Measurements from ENCODE around the gene RXFP1.

The RXFP1 gene

DNA sequence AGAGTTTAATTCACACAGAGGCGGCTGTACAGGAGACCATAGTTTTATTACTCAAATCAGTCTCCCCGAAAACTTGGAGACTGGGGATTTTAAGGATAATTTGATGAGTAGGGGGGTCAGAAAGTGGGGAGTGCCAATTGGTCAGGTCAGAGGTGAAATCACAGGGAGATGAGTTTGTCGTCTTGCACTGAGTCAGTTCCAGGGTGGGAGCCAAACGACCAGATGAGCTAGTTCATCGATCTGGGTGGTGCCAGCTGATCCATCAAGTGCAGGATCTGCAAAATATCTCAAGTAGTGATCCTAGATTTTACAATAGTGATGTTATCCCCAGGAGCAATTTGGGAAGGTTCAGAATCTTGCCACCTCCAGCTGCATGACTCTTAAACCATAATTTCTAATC is 154.4 kb downstream of the RXFP1 start:
- DNase-seq, result no peak

DNA sequence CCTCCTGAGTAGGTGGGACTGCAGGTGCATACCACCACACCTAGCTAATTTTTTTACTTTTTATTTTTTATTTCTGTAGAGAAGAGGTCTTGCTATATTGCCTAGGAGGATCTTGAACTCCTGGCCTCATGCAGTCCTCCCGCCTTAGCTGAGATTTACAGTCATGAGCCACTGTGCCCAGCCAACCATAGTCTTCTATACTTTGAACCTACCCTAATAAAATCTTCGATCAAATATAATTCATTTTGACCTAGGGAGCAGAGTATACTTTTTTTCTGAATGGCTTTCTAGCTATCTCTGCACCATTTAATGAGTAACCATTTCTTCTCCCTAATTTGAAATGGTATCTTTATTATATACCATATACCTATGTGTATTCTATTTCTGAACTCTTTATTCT is 157.1 kb downstream of the RXFP1 start:
- no peak for DNase-seq

DNA sequence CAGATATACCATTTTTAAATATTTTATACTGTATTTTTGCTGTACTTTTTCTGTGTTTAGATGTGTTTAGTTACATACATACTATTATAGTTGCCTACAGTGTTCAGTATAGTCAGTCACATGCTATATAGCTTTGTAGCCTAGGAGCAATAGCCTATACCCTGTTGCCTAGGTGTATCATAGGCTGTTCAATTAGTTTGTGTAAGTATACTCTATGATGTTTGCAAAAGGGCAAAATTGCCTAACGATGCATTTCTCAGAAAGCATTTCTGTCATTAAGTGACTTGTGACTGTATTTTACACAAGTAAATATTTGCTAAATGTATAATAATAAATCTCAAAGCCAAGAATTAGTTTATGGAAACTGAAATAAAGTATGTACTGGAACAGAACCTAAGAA is 159.9 kb downstream of the RXFP1 start:
- DNase-seq, result no peak

DNA sequence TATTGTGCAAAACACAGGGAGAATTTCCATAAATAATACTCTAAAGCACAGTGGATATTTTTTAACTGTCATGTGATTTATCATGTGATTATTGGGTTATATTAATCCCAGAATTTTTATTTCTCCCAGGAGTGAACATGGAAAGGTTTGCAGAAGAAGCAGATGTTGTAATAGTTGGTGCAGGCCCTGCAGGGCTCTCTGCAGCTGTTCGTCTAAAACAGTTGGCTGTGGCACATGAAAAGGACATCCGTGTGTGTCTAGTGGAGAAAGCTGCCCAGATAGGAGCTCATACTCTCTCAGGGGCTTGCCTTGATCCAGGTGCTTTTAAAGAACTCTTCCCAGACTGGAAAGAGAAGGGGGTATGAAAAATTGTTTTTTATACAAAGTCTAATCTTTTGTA is 160.4 kb downstream of the RXFP1 start:
- DNase-seq, result no peak

DNA sequence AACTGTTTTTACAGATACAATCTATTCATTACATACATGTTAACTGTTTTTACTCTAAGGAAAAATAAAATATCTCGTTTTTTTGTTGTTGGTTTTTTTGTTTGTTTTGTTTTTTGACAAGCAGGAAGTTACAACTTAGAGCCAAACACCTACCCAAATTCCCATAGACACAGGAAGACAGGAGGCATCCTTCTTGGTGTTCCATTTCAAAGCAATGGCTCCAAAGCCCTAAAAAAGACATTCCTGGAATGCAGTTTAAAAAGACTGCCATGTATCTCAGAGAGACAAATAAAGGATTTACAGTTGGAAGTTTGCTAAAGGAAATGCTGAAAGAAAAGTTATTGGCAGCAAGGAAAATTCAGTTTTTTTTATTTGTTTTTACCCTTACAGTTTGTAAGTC is 167.1 kb downstream of the RXFP1 start:
- DNase-seq, result no peak

Data from DMS 273 treated with DMSO at 0.1 percent for 48 hours (cell line).